ENCODE measurements around the gene ALX4. TPM values are rescaled to one million over a fixed set of nuclear protein-coding genes. Genes with fewer than 3 reads are reported as not detected.

ALX4 gene
- polyA plus RNA-seq, 1 of the 3 experiments (the other 2 are of a cell fraction) = under 0.01 TPM

GRCh38 chr11:44326615-44327475 is 16.9 kb upstream of the ALX4 start:
- Histone ChIP-seq H3K4me2 (no peak overlapping the region), H3K27me3 (ENCODE audit: insufficient read depth) (peaks cover 44% of the 10 kb centered on the region), H3K9ac (no peak overlapping the region), H3K9me3 (no peaks in the 10 kb centered on the region), H3K9me2 (no peaks in the 10 kb centered on the region), H3K4me1 (ENCODE audit: control insufficient read depth in 1 of 2, insufficient read depth in 2 of 2, low read depth in 1 of 2, low read length in 1 of 2) (peaks cover 8% of the 10 kb centered on the region in 2 experiments; a peak in 2 of 4 replicates), H4K20me1 (ENCODE audit: insufficient read depth) (no peaks in the 10 kb centered on the region), H3F3A (replicated peaks; ENCODE audit: insufficient read depth) (no peaks in the 10 kb centered on the region), H3K27ac (ENCODE audit: low read depth in 2 of 2, low read length in 1 of 2) (no peak overlapping the region), H3K79me2 (ENCODE audit: insufficient read depth) (no peaks in the 10 kb centered on the region), H3K4me3 (ENCODE audit: low read depth in 2 of 2, low read length in 1 of 2) (no peak overlapping the region), H2AFZ (ENCODE audit: low read depth) (no peak overlapping the region), H3K36me3 (replicated peaks in 1 of 2; ENCODE audit: control insufficient read depth in 1 of 2, insufficient read depth in 2 of 2, low read length in 1 of 2) (no peaks in the 10 kb centered on the region)
- ChIA-PET CTCF (no interaction called here), POLR2A (no interaction called here)
- 54% methylated on average over 11 of the region's 15 CpGs for WGBS (ENCODE audit: low lambda C conversion rate)
- no peak for DNase-seq
- TF ChIP-seq RXRA (IDR thresholded peaks at IDR 0.05; ENCODE audit: borderline replicate concordance, low read depth) (no peak), CTCF (IDR thresholded peaks at IDR 0.05) (0 out of 2 replicates have a peak, but pooled peaks have one; percentile 25), RAD21 (IDR thresholded peaks at IDR 0.05; ENCODE audit: low read length) (peak; percentile 33)

- Histone ChIP-seq H3K79me2 (ENCODE audit: insufficient read depth) (no peaks in the 10 kb centered on the region), H3K9ac (no peak overlapping the region), H3K4me1 (ENCODE audit: control insufficient read depth in 1 of 2, insufficient read depth in 2 of 2, low read depth in 1 of 2, low read length in 1 of 2) (peaks cover 8% of the 10 kb centered on the region in 2 experiments; a peak in 2 of 4 replicates), H3K4me3 (ENCODE audit: low read depth in 2 of 2, low read length in 1 of 2) (no peak overlapping the region), H3K27me3 (ENCODE audit: insufficient read depth) (peaks cover 55% of the 10 kb centered on the region), H3K27ac (ENCODE audit: low read depth in 2 of 2, low read length in 1 of 2) (no peak overlapping the region), H3F3A (replicated peaks; ENCODE audit: insufficient read depth) (no peaks in the 10 kb centered on the region), H3K36me3 (replicated peaks in 1 of 2; ENCODE audit: control insufficient read depth in 1 of 2, insufficient read depth in 2 of 2, low read length in 1 of 2) (no peaks in the 10 kb centered on the region), H2AFZ (ENCODE audit: low read depth) (no peak overlapping the region), H3K9me2 (no peaks in the 10 kb centered on the region), H3K9me3 (no peaks in the 10 kb centered on the region), H4K20me1 (ENCODE audit: insufficient read depth) (no peaks in the 10 kb centered on the region), H3K4me2 (no peak overlapping the region)
- ChIA-PET POLR2A (no interaction called here), CTCF (interaction anchor here (1.2 to 2.0 kb wide), 3 partner anchors 9 to 191 kb away, joined by 4 to 5 read pairs (median 5); no protein-coding TSS in a partner anchor)
- DNase-seq = no peak
- WGBS (ENCODE audit: low lambda C conversion rate) = 48% methylated on average over 4 of the region's 5 CpGs
- no peak for TF ChIP-seq CHD2 (IDR thresholded peaks at IDR 0.05; ENCODE audit: low read length, partially characterized antibody)
- TF ChIP-seq POLR2AphosphoS5 (IDR thresholded peaks at IDR 0.05; ENCODE audit: low read depth, low read length) = no peak
- TF ChIP-seq ELF1 (IDR thresholded peaks at IDR 0.05) = no peak
- TF ChIP-seq EZH2phosphoT487 (IDR thresholded peaks at IDR 0.05; ENCODE audit: borderline replicate concordance, low read depth) = no peak
- TF ChIP-seq MAX (IDR thresholded peaks at IDR 0.05; ENCODE audit: low read depth) = no peak
- no peak for TF ChIP-seq REST (IDR thresholded peaks at IDR 0.05; ENCODE audit: low read depth, low read length)
These were observed 15.8 kb upstream of the ALX4 start for GRCh38 chr11:44325698-44326097.

Data from SK-N-SH (cell line).